GM10248 (cell line): Measurements from ENCODE around the gene CNTN1.

Source experiments
- CTCF ChIA-PET: fragments of 300-600 bp; sonication (Branson Sonifier 250); formaldehyde crosslinking; extraction: SDS; loops from one replicate; lab custom pipeline; 2021; ENCODE audit warnings: antibody characterized with exemption; lab: Yijun Ruan, JAX
- POLR2A ChIA-PET: fragments of 350-650 bp; sonication (Branson Sonifier 250); formaldehyde crosslinking; extraction: SDS; loops from one replicate; lab custom pipeline; 2020; ENCODE audit warnings: antibody characterized with exemption; lab: Yijun Ruan, JAX
- DNase-seq: peaks from one replicate; pipeline ENCODE4 v3.0.0; 2012; ENCODE audit errors: extremely low spot score
- TF ChIP-seq, protein P1 (sequence below): IDR thresholded peaks from 2 replicates; pipeline ENCODE4 v1.5.1; 2012; ENCODE audit warnings: mild to moderate bottlenecking, low read depth; ENCODE audit errors: extremely low read depth, missing control alignments, control extremely low read depth

The CNTN1 gene

DNA sequence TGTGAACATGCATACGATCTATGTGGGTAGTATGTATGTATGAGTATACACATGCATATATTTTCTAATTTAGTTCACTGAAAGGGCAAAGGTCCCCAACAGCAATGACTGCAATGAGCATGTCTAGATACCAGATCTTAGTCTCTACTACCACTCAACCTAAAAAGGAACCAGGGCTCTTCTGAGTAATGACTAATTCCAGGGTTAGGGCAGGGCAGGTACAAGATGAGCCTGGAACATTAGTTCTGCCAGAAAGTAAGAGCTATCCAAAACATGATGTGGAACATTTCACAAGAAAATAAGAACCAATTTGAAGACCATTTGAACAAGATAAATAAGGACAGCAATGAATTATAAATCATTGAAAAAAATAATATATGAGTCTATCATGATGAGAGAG, 404.6 kb downstream of the CNTN1 start:
- CTCF ChIA-PET = no interaction called here

DNA sequence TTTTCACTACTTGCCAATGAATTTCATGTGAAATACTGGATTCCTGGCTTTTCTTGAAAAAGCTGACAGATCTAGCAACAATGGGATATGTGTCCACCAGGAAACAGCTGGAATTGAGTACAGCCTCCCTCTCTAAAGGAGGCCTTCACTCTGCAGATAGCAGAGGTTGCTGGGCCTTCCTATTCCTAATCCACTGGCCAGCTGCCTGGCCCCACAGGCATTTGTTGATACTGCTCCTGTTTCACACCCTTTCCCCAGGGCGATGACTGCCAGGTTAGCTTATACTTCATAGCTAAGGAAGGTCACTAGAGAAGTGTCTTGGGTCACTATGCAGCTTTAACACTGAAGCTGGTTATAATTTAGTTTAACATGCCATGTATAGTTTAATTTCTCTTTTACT, 408.3 kb downstream of the CNTN1 start:
- TF ChIP-seq, protein P1, sequence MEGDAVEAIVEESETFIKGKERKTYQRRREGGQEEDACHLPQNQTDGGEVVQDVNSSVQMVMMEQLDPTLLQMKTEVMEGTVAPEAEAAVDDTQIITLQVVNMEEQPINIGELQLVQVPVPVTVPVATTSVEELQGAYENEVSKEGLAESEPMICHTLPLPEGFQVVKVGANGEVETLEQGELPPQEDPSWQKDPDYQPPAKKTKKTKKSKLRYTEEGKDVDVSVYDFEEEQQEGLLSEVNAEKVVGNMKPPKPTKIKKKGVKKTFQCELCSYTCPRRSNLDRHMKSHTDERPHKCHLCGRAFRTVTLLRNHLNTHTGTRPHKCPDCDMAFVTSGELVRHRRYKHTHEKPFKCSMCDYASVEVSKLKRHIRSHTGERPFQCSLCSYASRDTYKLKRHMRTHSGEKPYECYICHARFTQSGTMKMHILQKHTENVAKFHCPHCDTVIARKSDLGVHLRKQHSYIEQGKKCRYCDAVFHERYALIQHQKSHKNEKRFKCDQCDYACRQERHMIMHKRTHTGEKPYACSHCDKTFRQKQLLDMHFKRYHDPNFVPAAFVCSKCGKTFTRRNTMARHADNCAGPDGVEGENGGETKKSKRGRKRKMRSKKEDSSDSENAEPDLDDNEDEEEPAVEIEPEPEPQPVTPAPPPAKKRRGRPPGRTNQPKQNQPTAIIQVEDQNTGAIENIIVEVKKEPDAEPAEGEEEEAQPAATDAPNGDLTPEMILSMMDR = no peak
- CTCF ChIA-PET = interaction anchor here (1.2 kb wide), 1 partner anchor 949 kb away, joined by 3 read pairs; no protein-coding TSS in a partner anchor
- DNase-seq = no peak
- POLR2A ChIA-PET = no interaction called here

More for the DNA sequence above, 404.6 kb downstream of the CNTN1 start:
- POLR2A ChIA-PET = no interaction called here
- no peak for DNase-seq
- TF ChIP-seq, protein P1 = no peak

DNA sequence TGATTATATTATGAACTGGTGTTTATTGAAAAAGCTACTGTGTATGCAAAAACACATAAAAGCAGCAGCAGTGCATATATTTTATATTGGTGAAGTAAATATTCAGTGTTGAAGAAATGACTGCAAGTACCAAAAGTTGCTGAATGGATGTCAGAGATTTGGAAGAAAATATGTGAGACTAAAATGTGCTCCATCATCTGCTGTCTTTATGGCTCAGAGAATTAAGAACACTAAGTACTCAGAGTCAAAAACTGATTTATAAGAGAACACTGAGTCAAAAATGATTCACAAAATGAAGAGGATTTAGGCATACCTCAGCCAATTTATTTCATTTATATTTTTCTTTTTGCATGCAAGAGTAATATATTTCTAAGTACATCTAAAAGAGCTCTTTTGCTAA, 409.6 kb downstream of the CNTN1 start:
- DNase-seq = no peak
- ChIA-PET POLR2A (no interaction called here), CTCF (no interaction called here)
- TF ChIP-seq, protein P1 = no peak

DNA sequence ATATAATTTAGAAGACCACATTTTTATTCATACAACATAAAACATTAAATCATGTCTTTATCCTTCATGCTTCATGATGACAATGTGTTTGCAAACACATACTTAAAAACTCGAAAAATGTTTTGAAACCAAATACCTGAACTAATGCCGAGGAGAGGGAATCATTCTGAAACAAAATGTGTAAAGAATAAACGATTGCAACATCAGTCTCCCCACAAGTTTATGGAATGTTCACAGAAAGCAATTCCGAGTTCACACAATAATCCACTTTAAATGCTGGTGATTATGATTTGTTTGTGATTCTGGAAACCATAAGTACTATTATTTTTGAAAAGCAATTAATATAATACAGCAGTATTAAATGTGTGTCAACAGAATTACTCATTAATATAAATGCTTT, 411.4 kb downstream of the CNTN1 start:
- POLR2A ChIA-PET = no interaction called here
- CTCF ChIA-PET = no interaction called here
- DNase-seq = no peak
- TF ChIP-seq, protein P1 = no peak

DNA sequence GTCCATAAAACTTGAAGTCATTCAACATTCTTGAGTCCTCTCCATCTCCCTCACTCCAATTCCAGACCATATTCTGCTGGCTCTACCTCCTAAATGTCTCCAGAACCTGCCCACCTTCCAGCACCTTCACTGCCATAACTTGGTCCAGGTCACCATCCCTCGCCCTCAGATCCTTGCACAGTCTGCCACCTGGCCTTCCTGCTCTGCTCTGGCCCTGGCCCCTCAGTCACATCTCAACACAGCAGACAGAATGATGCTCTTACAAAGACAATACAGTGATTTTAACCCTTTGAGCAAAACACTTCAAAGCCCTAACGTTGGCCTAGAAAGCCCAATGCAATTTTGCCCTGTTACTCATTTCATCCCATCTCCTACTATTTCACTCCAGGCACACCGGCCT, 414.1 kb downstream of the CNTN1 start:
- CTCF ChIA-PET = no interaction called here
- POLR2A ChIA-PET = no interaction called here
- TF ChIP-seq, protein P1 = no peak
- DNase-seq = no peak

DNA sequence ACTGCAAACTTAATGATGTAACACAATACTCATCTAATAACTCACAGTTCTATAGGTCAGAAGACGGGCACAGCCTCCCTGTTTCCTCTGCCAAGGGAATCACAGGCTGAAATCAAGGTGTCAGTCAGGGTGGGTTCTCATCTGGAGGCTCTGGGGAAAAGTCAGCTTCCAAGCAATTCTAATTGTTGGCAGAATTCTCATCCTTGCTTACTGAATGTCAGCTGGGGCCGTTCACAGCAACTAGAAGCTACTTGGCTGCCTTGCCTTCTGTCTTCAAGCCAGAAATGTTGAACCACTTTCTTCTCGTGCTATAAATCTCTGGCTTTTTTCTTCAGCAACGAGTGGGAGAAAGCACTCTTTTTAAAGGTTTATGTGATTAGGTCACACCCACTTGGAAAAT, 415.8 kb downstream of the CNTN1 start:
- CTCF ChIA-PET = no interaction called here
- DNase-seq = no peak
- TF ChIP-seq, protein P1 = no peak
- POLR2A ChIA-PET = no interaction called here

DNA sequence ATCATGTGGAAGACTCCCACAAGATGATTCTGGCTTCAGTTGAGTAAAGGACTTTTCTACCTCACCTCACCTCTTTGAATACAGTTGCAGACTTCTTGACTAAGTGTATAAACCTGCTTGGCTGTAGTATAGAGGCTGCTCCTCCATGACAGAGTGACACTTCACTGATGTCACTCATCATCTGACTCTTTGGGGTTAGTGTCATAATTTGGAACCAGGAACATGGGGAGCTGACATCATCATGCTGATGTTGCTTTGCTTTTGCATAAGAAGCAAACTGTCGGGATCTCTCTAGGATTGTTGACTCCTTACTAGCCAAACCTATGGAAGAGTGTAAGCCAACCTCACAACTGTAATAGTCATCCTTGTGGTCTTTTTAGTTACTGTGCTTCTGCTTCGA, 420.7 kb downstream of the CNTN1 start:
- ChIA-PET CTCF (no interaction called here), POLR2A (no interaction called here)
- no peak for DNase-seq
- TF ChIP-seq, protein P1 = no peak
